ENCODE results near the gene CLIP4.

DNA sequence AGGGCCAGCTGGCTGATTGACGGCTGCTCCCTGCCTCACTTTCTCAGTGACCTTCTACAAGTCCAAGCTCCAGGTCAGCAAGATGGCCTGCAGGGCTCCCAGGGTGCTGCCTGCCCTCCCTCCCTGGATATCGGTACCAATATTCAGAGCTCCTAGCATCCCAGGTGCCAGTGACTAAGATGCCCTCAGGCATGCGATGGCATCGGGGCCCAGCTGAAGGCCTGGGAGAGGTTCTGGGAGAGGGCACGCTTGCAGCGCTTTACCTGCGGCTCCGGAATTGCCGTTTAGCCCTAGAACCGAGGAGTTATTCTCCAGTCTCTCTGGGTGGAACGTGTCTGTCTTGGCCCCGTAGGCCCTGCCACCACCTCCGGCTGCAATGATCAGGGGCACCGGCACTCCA, 116.8 kb downstream of the CLIP4 start:
- TF ChIP-seq GATA2 (IDR thresholded peaks at IDR 0.05; ENCODE audit: low read depth, low read length) (no peak), GATA3 (IDR thresholded peaks at IDR 0.05; ENCODE audit: low read depth, low read length) (no peak)

Measured in SH-SY5Y (cell line).